ENCODE results near the gene SEC31A. TPM values are rescaled to one million over a fixed set of nuclear protein-coding genes. Genes with fewer than 3 reads are reported as not detected.
A peak's percentile ranks its signal among the peaks of the same experiment; 100 is the strongest.

The SEC31A gene
- total RNA-seq, 1 experiment from 2014 or later = 137 TPM

- TF ChIP-seq, protein P1, sequence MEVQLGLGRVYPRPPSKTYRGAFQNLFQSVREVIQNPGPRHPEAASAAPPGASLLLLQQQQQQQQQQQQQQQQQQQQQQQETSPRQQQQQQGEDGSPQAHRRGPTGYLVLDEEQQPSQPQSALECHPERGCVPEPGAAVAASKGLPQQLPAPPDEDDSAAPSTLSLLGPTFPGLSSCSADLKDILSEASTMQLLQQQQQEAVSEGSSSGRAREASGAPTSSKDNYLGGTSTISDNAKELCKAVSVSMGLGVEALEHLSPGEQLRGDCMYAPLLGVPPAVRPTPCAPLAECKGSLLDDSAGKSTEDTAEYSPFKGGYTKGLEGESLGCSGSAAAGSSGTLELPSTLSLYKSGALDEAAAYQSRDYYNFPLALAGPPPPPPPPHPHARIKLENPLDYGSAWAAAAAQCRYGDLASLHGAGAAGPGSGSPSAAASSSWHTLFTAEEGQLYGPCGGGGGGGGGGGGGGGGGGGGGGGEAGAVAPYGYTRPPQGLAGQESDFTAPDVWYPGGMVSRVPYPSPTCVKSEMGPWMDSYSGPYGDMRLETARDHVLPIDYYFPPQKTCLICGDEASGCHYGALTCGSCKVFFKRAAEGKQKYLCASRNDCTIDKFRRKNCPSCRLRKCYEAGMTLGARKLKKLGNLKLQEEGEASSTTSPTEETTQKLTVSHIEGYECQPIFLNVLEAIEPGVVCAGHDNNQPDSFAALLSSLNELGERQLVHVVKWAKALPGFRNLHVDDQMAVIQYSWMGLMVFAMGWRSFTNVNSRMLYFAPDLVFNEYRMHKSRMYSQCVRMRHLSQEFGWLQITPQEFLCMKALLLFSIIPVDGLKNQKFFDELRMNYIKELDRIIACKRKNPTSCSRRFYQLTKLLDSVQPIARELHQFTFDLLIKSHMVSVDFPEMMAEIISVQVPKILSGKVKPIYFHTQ (CRISPR knock-in tag; IDR thresholded peaks at IDR 0.05) = 0 out of 2 replicates have a peak, but pooled peaks have one; percentile 69
- TF ChIP-seq CTCF (IDR thresholded peaks at IDR 0.05) (no peak), PRDM15 (CRISPR knock-in tag; IDR thresholded peaks at IDR 0.05) (no peak), GRHL2 (CRISPR knock-in tag; IDR thresholded peaks at IDR 0.05; ENCODE audit: insufficient replicate concordance, severe bottlenecking) (no peak), HMGA2 (CRISPR knock-in tag; IDR thresholded peaks at IDR 0.05) (no peak), ZBTB21 (CRISPR knock-in tag; IDR thresholded peaks at IDR 0.05; ENCODE audit: borderline replicate concordance) (peak; percentile 72; the same call in 1 of the 2 replicates), ZMAT4 (CRISPR knock-in tag; IDR thresholded peaks at IDR 0.05) (no peak), CREM (CRISPR knock-in tag; IDR thresholded peaks at IDR 0.05) (peak; percentile 87), ARID4B (CRISPR knock-in tag; IDR thresholded peaks at IDR 0.05; ENCODE audit: borderline replicate concordance) (peak; percentile 88; the same call in 1 of the 2 replicates), ATF3 (CRISPR knock-in tag; conservative IDR thresholded peaks at IDR 0.05) (no peak), MAX (CRISPR knock-in tag; IDR thresholded peaks at IDR 0.05) (peak; percentile 94), TP53 (CRISPR knock-in tag; IDR thresholded peaks at IDR 0.05) (no peak; the same call in 1 of the 2 replicates), ZNF671 (CRISPR knock-in tag; IDR thresholded peaks at IDR 0.05) (peak; percentile 18; the same call in 1 of the 2 replicates), RORB (CRISPR knock-in tag; IDR thresholded peaks at IDR 0.05) (no peak), ZNF317 (CRISPR knock-in tag; IDR thresholded peaks at IDR 0.05; ENCODE audit: borderline replicate concordance, low read depth) (no peak), TCF7 (CRISPR knock-in tag; IDR thresholded peaks at IDR 0.05; ENCODE audit: low read depth) (no peak)
- TF ChIP-seq, protein P2, sequence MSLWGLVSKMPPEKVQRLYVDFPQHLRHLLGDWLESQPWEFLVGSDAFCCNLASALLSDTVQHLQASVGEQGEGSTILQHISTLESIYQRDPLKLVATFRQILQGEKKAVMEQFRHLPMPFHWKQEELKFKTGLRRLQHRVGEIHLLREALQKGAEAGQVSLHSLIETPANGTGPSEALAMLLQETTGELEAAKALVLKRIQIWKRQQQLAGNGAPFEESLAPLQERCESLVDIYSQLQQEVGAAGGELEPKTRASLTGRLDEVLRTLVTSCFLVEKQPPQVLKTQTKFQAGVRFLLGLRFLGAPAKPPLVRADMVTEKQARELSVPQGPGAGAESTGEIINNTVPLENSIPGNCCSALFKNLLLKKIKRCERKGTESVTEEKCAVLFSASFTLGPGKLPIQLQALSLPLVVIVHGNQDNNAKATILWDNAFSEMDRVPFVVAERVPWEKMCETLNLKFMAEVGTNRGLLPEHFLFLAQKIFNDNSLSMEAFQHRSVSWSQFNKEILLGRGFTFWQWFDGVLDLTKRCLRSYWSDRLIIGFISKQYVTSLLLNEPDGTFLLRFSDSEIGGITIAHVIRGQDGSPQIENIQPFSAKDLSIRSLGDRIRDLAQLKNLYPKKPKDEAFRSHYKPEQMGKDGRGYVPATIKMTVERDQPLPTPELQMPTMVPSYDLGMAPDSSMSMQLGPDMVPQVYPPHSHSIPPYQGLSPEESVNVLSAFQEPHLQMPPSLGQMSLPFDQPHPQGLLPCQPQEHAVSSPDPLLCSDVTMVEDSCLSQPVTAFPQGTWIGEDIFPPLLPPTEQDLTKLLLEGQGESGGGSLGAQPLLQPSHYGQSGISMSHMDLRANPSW (CRISPR knock-in tag; conservative IDR thresholded peaks at IDR 0.05; ENCODE audit: low read depth) = no peak
- TF ChIP-seq, protein P3, sequence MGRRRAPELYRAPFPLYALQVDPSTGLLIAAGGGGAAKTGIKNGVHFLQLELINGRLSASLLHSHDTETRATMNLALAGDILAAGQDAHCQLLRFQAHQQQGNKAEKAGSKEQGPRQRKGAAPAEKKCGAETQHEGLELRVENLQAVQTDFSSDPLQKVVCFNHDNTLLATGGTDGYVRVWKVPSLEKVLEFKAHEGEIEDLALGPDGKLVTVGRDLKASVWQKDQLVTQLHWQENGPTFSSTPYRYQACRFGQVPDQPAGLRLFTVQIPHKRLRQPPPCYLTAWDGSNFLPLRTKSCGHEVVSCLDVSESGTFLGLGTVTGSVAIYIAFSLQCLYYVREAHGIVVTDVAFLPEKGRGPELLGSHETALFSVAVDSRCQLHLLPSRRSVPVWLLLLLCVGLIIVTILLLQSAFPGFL (CRISPR knock-in tag; IDR thresholded peaks at IDR 0.05; ENCODE audit: borderline replicate concordance) = no peak
Observed at GRCh38 chr4:82890901-82891706, at the start of gene SEC31A (continued).
